Loucy (cell line): Measurements from ENCODE around the gene RECQL5.

Experiments
- EZH2phosphoT487 ChIP-seq: fragments of 200-600 bp; IDR thresholded peaks from 2 replicates; pipeline ENCODE4 v1.6.1; 2018; ENCODE audit warnings: antibody characterized with exemption, mild to moderate bottlenecking, moderate library complexity, borderline replicate concordance
- TF ChIP-seq, protein P1 (sequence below): fragments of 200-600 bp; sonication (generic); conservative IDR thresholded peaks from 2 replicates; pipeline ENCODE4 v1.5.1; 2014; ENCODE audit warnings: mild to moderate bottlenecking, antibody characterized with exemption, low read length

GRCh38 chr17:75592348-75593020 is 74.5 kb downstream of the RECQL5 start:
- TF ChIP-seq, protein P1, sequence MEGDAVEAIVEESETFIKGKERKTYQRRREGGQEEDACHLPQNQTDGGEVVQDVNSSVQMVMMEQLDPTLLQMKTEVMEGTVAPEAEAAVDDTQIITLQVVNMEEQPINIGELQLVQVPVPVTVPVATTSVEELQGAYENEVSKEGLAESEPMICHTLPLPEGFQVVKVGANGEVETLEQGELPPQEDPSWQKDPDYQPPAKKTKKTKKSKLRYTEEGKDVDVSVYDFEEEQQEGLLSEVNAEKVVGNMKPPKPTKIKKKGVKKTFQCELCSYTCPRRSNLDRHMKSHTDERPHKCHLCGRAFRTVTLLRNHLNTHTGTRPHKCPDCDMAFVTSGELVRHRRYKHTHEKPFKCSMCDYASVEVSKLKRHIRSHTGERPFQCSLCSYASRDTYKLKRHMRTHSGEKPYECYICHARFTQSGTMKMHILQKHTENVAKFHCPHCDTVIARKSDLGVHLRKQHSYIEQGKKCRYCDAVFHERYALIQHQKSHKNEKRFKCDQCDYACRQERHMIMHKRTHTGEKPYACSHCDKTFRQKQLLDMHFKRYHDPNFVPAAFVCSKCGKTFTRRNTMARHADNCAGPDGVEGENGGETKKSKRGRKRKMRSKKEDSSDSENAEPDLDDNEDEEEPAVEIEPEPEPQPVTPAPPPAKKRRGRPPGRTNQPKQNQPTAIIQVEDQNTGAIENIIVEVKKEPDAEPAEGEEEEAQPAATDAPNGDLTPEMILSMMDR = no peak
- no peak for TF ChIP-seq EZH2phosphoT487
